Measurements from ENCODE around the gene IL18BP. TPM values are rescaled to one million over a fixed set of nuclear protein-coding genes. Genes with fewer than 3 reads are reported as not detected.

Gene IL18BP
- total RNA-seq, 1 experiment from 2014 or later: 10.6 TPM

DNA sequence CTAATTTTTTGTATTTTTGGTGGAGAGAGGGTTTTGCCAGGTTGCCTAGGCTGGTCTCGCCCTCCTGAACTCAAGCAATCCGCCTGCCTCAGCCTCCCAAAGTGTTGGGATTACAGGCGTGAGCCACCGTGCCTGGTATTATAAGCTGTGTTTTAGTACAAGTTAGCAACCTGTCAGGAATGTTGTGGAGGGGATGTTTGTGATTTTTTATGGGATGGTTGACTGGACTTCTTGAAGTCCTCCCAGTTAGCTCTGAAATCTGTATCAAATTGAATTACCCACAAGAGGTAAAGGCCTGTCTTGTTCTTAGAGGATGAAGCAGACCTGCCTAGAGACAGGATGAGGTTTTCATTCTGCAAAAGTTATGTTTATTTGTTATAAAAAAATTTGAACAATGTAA is 34.1 kb upstream of the IL18BP start:
- Histone ChIP-seq H3K4me1 (ENCODE audit: insufficient read depth, low read length, poor library complexity, severe bottlenecking) (peaks cover 11% of the 10 kb centered on the region), H3K36me3 (ENCODE audit: insufficient read depth, low read length, poor library complexity, severe bottlenecking) (peaks cover 26% of the 10 kb centered on the region), H3K27me3 (replicated peaks; ENCODE audit: insufficient read depth, low read depth, low read length, poor library complexity) (no peaks in the 10 kb centered on the region), H3K4me3 (ENCODE audit: low read depth, low read length, poor library complexity, severe bottlenecking) (no peak overlapping the region), H3K27ac (ENCODE audit: low read depth, low read length, poor library complexity, severe bottlenecking) (no peak overlapping the region), H3K9me3 (ENCODE audit: low read depth, low read length, poor library complexity, severe bottlenecking) (peaks cover 4% of the 10 kb centered on the region)
- TF ChIP-seq, protein P1, sequence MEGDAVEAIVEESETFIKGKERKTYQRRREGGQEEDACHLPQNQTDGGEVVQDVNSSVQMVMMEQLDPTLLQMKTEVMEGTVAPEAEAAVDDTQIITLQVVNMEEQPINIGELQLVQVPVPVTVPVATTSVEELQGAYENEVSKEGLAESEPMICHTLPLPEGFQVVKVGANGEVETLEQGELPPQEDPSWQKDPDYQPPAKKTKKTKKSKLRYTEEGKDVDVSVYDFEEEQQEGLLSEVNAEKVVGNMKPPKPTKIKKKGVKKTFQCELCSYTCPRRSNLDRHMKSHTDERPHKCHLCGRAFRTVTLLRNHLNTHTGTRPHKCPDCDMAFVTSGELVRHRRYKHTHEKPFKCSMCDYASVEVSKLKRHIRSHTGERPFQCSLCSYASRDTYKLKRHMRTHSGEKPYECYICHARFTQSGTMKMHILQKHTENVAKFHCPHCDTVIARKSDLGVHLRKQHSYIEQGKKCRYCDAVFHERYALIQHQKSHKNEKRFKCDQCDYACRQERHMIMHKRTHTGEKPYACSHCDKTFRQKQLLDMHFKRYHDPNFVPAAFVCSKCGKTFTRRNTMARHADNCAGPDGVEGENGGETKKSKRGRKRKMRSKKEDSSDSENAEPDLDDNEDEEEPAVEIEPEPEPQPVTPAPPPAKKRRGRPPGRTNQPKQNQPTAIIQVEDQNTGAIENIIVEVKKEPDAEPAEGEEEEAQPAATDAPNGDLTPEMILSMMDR (conservative IDR thresholded peaks at IDR 0.05; ENCODE audit: low read depth, low read length): no peak
- TF ChIP-seq EZH2 (IDR thresholded peaks at IDR 0.05; ENCODE audit: borderline replicate concordance, low read depth, low read length, poor library complexity, severe bottlenecking): no peak
- CTCF ChIA-PET: no interaction called here
- no TSS peak for BruUV-seq (replicated peaks)
- DNase-seq (ENCODE audit: low spot score): no peak
- intact Hi-C loops (cut with micrococcal nuclease; ENCODE audit: unreplicated experiment): no loop called here
- POLR2A ChIA-PET (ENCODE audit: low non-redundant PET): no interaction called here

DNA sequence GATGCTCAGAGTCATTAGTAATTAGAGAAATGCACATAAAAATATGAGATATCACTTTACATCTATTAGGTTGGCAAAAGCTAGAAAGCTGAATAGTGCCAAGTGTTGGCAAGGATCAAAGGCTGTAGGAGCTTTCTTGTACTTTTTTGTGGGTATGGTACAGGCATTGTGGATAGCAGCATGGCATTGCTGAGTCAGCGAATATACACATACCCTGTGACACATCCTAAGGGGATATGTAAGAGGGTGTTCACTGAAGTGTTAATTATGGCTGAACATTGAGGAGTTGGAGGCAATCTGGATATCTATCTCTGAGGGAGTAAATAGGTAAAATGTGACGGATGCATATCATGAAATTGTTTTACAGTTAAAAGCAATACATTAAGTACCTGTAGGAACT is 27.0 kb upstream of the IL18BP start:
- no peak overlapping the region for H3K4me3 ChIP-seq (ENCODE audit: low read depth, low read length, poor library complexity, severe bottlenecking)

DNA sequence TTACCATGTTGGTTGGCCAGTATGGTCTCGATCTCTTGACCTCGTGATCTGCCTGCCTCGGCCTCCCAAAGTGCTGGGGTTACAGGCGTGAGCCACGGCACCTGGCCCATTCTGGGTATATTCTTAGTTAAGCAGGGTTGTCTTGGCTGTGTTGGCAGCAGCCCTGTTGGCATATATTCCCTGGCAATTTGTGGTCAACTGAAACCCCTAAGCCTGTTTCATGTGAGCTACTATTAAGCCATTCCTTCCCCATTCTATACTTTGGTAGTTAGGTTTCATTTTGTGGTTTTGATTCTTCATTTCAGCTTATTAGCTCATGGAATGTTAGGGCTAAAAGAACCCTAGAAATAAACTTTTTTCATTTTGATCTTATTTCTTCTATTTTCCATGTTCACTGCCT is 22.2 kb upstream of the IL18BP start:
- POLR2A ChIA-PET (ENCODE audit: low non-redundant PET): no interaction called here
- Histone ChIP-seq H3K36me3 (ENCODE audit: insufficient read depth, low read length, poor library complexity, severe bottlenecking) (no peaks in the 10 kb centered on the region), H3K4me1 (ENCODE audit: insufficient read depth, low read length, poor library complexity, severe bottlenecking) (no peaks in the 10 kb centered on the region), H3K27ac (ENCODE audit: low read depth, low read length, poor library complexity, severe bottlenecking) (no peak overlapping the region), H3K4me3 (ENCODE audit: low read depth, low read length, poor library complexity, severe bottlenecking) (no peak overlapping the region), H3K27me3 (replicated peaks; ENCODE audit: insufficient read depth, low read depth, low read length, poor library complexity) (no peaks in the 10 kb centered on the region), H3K9me3 (ENCODE audit: low read depth, low read length, poor library complexity, severe bottlenecking) (no peaks in the 10 kb centered on the region)
- BruUV-seq (replicated peaks): no TSS peak
- intact Hi-C loops (cut with micrococcal nuclease; ENCODE audit: unreplicated experiment): loop anchor here (2.0 to 5.0 kb wide), 3 partner anchors 114 to 454 kb away; no protein-coding TSS in a partner anchor
- TF ChIP-seq, protein P1 (conservative IDR thresholded peaks at IDR 0.05; ENCODE audit: low read depth, low read length): no peak
- TF ChIP-seq EZH2 (IDR thresholded peaks at IDR 0.05; ENCODE audit: borderline replicate concordance, low read depth, low read length, poor library complexity, severe bottlenecking): no peak
- DNase-seq (ENCODE audit: low spot score): no peak
- CTCF ChIA-PET: interaction anchor here (0.6 kb wide), 1 partner anchor 289 kb away, joined by 7 read pairs; no protein-coding TSS in a partner anchor

More for the DNA sequence above, 27.0 kb upstream of the IL18BP start:
- Histone ChIP-seq H3K9me3 (ENCODE audit: low read depth, low read length, poor library complexity, severe bottlenecking) (no peaks in the 10 kb centered on the region), H3K4me1 (ENCODE audit: insufficient read depth, low read length, poor library complexity, severe bottlenecking) (no peaks in the 10 kb centered on the region), H3K27me3 (replicated peaks; ENCODE audit: insufficient read depth, low read depth, low read length, poor library complexity) (no peaks in the 10 kb centered on the region), H3K27ac (ENCODE audit: low read depth, low read length, poor library complexity, severe bottlenecking) (no peak overlapping the region), H3K36me3 (ENCODE audit: insufficient read depth, low read length, poor library complexity, severe bottlenecking) (peaks cover 8% of the 10 kb centered on the region)
- TF ChIP-seq EZH2 (IDR thresholded peaks at IDR 0.05; ENCODE audit: borderline replicate concordance, low read depth, low read length, poor library complexity, severe bottlenecking): no peak
- TF ChIP-seq, protein P1 (conservative IDR thresholded peaks at IDR 0.05; ENCODE audit: low read depth, low read length): no peak
- CTCF ChIA-PET: no interaction called here
- intact Hi-C loops (cut with micrococcal nuclease; ENCODE audit: unreplicated experiment): no loop called here
- DNase-seq (ENCODE audit: low spot score): peak; percentile 9
- POLR2A ChIA-PET (ENCODE audit: low non-redundant PET): no interaction called here
- no TSS peak for BruUV-seq (replicated peaks)

All from A673 (cell line).